ENCODE data around the gene CA14.
A peak's percentile ranks its signal among the peaks of the same experiment; 100 is the strongest.
"Not testable (repeated sequence)": the region's sequence is repeated elsewhere in the genome, so short reads cannot be mapped to it uniquely, and the experiment has no call there.

The CA14 gene

GRCh38 chr1:150236614-150237100, 20.9 kb upstream of the CA14 start:
- no peak for DNase-seq

- DNase-seq: not testable (repeated sequence)
These were observed 20.4 kb upstream of the CA14 start for GRCh38 chr1:150237176-150237575.

GRCh38 chr1:150237746-150238145, 19.8 kb upstream of the CA14 start:
- no peak for DNase-seq

- DNase-seq: no peak
These were observed 14.6 kb upstream of the CA14 start for GRCh38 chr1:150243003-150243402.

- no peak for DNase-seq
These were observed 7.6 kb upstream of the CA14 start for GRCh38 chr1:150249936-150250335.

GRCh38 chr1:150256198-150256553, 1.4 kb upstream of the CA14 start:
- no peak for DNase-seq

- no peak for DNase-seq
These were observed 826 bp upstream of the CA14 start for GRCh38 chr1:150256554-150257341.

- DNase-seq: no peak
These were observed 1.6 kb downstream of the CA14 start for GRCh38 chr1:150259217-150259616.

- peak; percentile 64 for DNase-seq
These were observed 2.4 kb downstream of the CA14 start for GRCh38 chr1:150259758-150260669.

- no peak for DNase-seq
These were observed 3.8 kb downstream of the CA14 start for GRCh38 chr1:150261367-150261766.

GRCh38 chr1:150262388-150263320, 5.1 kb downstream of the CA14 start:
- DNase-seq: no peak

- DNase-seq: no peak
These were observed 6.0 kb downstream of the CA14 start for GRCh38 chr1:150263549-150263948.

- no peak for DNase-seq
These were observed 10.3 kb downstream of the CA14 start for GRCh38 chr1:150267896-150268295.

- DNase-seq: no peak
These were observed 10.7 kb downstream of the CA14 start for GRCh38 chr1:150268340-150268704.

- peak; percentile 97 for DNase-seq
These were observed 11.3 kb downstream of the CA14 start, which contains the start of gene APH1A for GRCh38 chr1:150268705-150269403. TSS of gene APH1A (minus strand) at chr1:150269016. CDS start at chr1:150268810, 206 bp downstream.

GRCh38 chr1:150269451-150269850, 11.9 kb downstream of the CA14 start:
- no peak for DNase-seq

GRCh38 chr1:150271291-150271959, 13.9 kb downstream of the CA14 start:
- DNase-seq: no peak

- DNase-seq: no peak
These were observed 15.7 kb downstream of the CA14 start for GRCh38 chr1:150273311-150273710.

- DNase-seq: no peak
These were observed 22.6 kb downstream of the CA14 start for GRCh38 chr1:150280138-150280707.

- DNase-seq: peak; percentile 75
These were observed 23.7 kb downstream of the CA14 start for GRCh38 chr1:150281221-150281757.

Data from right forelimb (tissue), 1 donor.